RWPE1 (cell line): ENCODE data around the gene CPNE8.

Source experiments
- CTCF ChIA-PET: fragments of 350-600 bp; sonication (Branson Sonifier 250); formaldehyde crosslinking; extraction: SDS; loops from one replicate; lab custom pipeline; 2021; lab: Yijun Ruan, JAX
- POLR2A ChIA-PET: fragments of 400-600 bp; formaldehyde crosslinking; extraction: SDS; loops from one replicate; lab custom pipeline; 2020; ENCODE audit warnings: antibody characterized with exemption; ENCODE audit not compliant: low non-redundant PET; lab: Yijun Ruan, JAX
- DNase-seq: peaks from one replicate; pipeline ENCODE4 v3.0.0; 2012; ENCODE audit warnings: low spot score
- H3K27ac ChIP-seq: fragments of 450-650 bp; 2 replicates; pipeline ENCODE4 v1.5.1; 2017
- CTCF ChIP-seq: fragments of 450-650 bp; conservative IDR thresholded peaks from 2 replicates; pipeline ENCODE4 v1.5.1; 2017; ENCODE audit warnings: low read depth, mild to moderate bottlenecking

CPNE8 gene

GRCh38 chr12:38823738-38824137 lies 81.7 kb downstream of the CPNE8 start:
- POLR2A ChIA-PET, result no interaction called here
- CTCF ChIA-PET, result no interaction called here
- no peak for TF ChIP-seq CTCF
- no peak overlapping the region for H3K27ac ChIP-seq
- DNase-seq, result no peak

DNA sequence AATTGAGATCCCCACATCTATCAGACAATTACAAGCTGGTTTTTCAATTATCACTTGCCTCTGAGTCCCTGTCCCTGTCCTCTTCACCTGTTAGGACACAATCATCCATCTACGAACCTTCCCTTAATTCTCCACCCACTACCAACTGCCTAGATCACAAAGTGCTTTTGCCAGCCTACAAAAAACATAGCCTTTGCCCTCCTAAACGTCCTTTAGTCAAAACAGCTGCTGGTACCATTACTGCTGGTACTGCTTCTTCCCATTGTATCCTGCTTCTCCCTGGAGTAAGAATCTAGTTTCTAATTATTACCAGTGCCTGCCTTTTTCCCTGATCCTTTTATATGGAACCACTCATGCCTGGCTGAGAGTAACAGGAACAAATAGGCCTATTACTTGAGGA lies 82.1 kb downstream of the CPNE8 start:
- DNase-seq, result no peak
- ChIA-PET CTCF (interaction anchor here (0.9 kb wide), 1 partner anchor 83 kb away, joined by 3 read pairs; no protein-coding TSS in a partner anchor), POLR2A (no interaction called here)
- no peak for TF ChIP-seq CTCF
- H3K27ac ChIP-seq, result no peak overlapping the region

DNA sequence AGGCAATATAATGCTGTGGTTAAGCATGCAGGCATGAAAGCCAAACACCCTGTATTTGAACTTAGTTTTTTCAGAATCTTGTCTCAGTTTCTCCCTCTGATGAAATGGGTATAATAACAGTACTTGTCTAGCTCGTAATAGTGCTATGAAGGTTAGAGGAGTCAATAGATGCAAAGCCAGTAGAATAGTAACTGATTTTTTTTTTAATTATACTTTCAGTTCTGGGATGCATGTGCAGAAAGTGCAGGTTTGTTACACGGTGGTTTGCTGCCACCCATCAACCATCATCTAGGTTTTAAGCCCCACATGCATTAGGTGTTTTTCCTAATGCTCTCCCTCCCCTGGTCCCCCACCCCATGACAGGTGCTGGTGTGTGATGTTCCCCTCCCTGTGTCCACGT lies 87.4 kb downstream of the CPNE8 start:
- no peak for DNase-seq
- ChIA-PET POLR2A (no interaction called here), CTCF (no interaction called here)
- H3K27ac ChIP-seq, result no peak overlapping the region
- no peak for TF ChIP-seq CTCF

DNA sequence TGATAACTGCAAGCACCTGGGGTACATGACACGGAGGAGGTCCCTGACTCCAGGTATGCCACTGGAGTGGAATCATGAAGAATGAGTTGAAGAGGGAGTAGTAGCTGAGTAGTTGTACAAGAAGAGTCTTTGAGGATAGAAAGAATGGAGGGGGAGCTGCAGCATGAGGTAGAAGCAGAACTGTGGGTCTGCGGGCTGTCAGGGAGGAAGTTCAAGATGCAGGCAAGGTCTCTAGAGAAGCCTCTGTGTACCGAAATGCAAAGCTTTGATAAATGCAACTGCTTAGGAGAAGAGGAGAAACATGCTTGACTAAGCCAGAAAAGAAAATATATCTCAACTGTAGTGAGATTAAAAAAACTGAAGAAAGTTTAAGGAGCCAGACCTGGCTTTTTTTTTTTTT lies 91.5 kb downstream of the CPNE8 start:
- TF ChIP-seq CTCF, result no peak
- POLR2A ChIA-PET, result no interaction called here
- CTCF ChIA-PET, result no interaction called here
- DNase-seq, result no peak
- H3K27ac ChIP-seq, result no peak overlapping the region

- no peak for DNase-seq
- POLR2A ChIA-PET, result no interaction called here
- CTCF ChIA-PET, result no interaction called here
- H3K27ac ChIP-seq, result no peak overlapping the region
- TF ChIP-seq CTCF, result no peak
These were observed 93.5 kb downstream of the CPNE8 start for GRCh38 chr12:38811814-38812356.

- no peak for DNase-seq
- ChIA-PET CTCF (interaction anchor here (0.5 to 0.7 kb wide), 2 partner anchors 59 to 634 kb away, joined by 4 to 5 read pairs; no protein-coding TSS in a partner anchor), POLR2A (no interaction called here)
- no peak overlapping the region for H3K27ac ChIP-seq
- no peak for TF ChIP-seq CTCF
These were observed 95.6 kb downstream of the CPNE8 start for GRCh38 chr12:38809832-38810231.
